Measurements from ENCODE around the gene CYP19A1. TPM values are rescaled to one million over a fixed set of nuclear protein-coding genes. Genes with fewer than 3 reads are reported as not detected.

Gene CYP19A1
- total RNA-seq, 1 donor from 2014 or later: not detected

DNA sequence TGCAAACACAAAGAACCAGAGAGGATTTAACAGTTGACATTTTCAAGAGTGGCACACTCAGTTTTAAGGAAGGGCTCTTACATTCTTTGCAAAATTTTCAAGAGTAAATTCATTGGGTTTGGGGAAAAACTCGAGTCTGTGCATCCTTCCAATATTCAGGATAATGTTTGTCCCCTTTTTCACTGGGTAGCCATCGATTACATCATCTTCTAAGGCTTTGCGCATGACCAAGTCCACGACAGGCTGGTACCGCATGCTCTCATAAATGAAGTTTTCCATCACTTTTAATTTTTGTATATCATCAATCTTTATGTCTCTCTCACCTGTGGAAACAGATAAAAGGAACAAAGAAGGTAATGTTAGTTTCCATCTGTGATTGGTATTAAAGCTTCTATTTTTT lies 126.2 kb downstream of the CYP19A1 start:
- TF ChIP-seq, protein P1, sequence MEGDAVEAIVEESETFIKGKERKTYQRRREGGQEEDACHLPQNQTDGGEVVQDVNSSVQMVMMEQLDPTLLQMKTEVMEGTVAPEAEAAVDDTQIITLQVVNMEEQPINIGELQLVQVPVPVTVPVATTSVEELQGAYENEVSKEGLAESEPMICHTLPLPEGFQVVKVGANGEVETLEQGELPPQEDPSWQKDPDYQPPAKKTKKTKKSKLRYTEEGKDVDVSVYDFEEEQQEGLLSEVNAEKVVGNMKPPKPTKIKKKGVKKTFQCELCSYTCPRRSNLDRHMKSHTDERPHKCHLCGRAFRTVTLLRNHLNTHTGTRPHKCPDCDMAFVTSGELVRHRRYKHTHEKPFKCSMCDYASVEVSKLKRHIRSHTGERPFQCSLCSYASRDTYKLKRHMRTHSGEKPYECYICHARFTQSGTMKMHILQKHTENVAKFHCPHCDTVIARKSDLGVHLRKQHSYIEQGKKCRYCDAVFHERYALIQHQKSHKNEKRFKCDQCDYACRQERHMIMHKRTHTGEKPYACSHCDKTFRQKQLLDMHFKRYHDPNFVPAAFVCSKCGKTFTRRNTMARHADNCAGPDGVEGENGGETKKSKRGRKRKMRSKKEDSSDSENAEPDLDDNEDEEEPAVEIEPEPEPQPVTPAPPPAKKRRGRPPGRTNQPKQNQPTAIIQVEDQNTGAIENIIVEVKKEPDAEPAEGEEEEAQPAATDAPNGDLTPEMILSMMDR (conservative IDR thresholded peaks at IDR 0.05; ENCODE audit: low read depth, low read length): no peak
- DNase-seq (ENCODE audit: low read depth): no peak
- no peak overlapping the region for H3K4me3 ChIP-seq (ENCODE audit: low read depth, low read length)

DNA sequence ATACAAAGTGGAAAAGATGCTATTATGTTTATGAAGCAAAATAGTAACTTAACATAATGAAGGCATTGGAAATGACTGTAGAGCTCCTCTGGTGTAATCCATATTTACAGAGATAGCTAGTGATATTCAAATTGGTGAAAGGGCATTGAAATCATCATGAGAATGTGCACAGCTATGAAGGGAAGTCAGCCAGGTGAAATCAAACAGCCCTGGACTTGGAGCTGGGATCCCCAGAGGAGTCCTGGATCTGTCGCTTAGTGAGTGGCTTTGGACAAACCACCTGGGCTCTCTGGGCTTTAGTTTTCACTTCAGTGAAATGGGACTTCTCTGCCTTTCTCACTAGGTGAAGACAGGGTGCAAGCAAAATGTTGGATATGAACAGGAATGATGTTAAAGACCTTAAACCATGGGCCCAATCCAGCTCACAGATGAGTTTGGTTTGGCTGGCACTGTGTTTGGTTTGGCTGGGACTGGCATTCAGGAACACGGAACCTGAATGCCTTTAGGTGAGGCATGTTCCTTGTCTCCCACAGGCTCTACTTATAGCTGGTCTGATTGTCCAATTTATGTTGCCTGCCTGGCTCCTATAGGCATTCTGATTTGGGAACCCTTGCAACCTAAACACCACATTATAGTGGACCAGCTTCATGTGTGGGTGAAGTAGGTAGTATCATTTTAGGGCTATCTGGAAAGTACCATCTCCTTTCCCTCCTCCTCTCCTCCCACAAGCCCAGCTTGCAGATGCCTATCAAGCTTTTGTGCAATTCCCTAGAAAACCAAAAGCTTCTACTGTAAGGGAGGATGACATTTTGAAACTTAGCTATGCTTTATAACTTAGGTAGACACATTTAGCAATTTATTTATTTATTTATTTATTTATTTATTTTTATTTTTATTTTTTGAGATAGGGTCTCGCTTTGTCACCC lies 133.1 kb downstream of the CYP19A1 start:
- no peak for DNase-seq (ENCODE audit: low read depth)
- no peak overlapping the region for H3K4me3 ChIP-seq (ENCODE audit: low read depth, low read length)
- TF ChIP-seq, protein P1 (conservative IDR thresholded peaks at IDR 0.05; ENCODE audit: low read depth, low read length): no peak

DNA sequence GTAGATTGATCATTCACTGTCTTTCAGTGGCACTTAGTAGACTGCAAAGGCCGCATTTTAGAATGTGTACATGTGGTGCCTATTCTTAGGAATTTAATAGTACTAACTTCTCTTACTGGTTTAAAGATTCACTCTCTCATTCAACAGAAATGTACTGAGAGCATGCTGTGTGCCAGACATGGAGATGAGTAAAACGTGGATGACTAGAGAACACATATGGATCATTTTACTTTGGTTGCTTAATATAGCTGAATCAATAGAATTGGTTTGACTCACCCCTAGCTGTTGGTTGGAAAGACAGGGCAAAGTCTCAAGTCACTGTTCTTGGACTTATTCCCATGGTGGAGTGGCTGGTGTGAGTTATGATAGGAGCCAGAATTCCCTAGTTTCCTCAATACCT lies 134.6 kb downstream of the CYP19A1 start:
- DNase-seq (ENCODE audit: low read depth): no peak
- H3K4me3 ChIP-seq (ENCODE audit: low read depth, low read length): no peak overlapping the region
- TF ChIP-seq, protein P1 (conservative IDR thresholded peaks at IDR 0.05; ENCODE audit: low read depth, low read length): no peak

DNA sequence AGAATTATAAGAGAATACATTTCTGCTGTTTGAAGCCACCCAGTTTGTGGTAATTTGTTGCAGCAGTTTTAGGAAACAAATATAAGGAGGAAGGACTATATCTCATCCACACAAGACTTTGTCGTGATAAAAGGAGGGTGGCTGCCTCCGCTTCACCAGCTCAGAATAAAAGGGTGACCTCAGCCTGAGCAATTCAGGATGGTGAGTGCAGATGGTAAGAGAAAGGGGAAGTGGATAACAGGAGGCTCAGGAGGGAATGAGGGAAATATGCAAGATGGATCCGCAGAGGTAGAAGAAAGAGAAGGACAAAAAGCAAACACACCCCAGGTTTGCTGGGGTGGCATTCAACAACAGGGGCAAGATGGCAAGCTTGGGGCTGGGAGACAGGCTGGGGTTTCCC lies 135.6 kb downstream of the CYP19A1 start:
- H3K4me3 ChIP-seq (ENCODE audit: low read depth, low read length): no peak overlapping the region
- no peak for DNase-seq (ENCODE audit: low read depth)
- TF ChIP-seq, protein P1 (conservative IDR thresholded peaks at IDR 0.05; ENCODE audit: low read depth, low read length): no peak

DNA sequence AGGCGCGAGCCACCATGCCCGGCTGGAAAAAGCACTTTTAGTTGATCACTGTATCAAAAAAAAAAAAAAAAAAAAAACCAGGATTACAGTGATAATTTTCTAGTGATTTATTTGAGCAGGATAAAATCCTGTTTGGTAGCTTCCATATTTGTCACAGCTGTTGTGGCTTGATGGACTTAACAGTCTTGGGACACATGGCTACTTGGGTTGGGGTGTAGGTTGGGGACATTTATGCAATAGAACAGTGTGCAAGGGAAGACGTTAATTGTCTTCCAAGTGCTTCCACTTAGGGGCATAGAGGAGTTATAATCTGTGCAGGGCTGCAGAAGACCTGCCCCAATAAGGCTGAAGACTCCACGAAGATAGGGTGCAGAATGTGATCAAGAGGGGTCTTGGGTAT lies 136.8 kb downstream of the CYP19A1 start:
- no peak overlapping the region for H3K4me3 ChIP-seq (ENCODE audit: low read depth, low read length)
- TF ChIP-seq, protein P1 (conservative IDR thresholded peaks at IDR 0.05; ENCODE audit: low read depth, low read length): no peak
- DNase-seq (ENCODE audit: low read depth): no peak

DNA sequence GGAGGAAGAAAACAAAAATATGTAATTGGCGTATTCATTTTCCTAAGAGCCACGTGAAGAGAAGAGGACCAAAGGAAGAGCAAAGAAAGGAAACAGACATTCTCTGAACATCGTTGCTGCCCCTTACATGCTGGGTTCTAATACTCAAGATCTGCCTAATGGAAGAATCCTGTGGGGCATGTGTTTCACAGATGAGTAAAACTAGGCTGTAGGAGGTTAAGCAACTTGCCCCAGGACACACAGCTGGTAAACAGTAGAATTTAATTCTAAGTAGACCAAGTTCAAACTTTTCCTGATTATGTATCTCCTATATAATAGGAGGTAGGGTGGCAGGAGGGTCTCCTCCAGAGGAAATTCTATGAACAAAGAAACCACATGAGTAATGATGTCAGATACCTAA lies 137.6 kb downstream of the CYP19A1 start:
- TF ChIP-seq, protein P1 (conservative IDR thresholded peaks at IDR 0.05; ENCODE audit: low read depth, low read length): no peak
- DNase-seq (ENCODE audit: low read depth): no peak
- H3K4me3 ChIP-seq (ENCODE audit: low read depth, low read length): no peak overlapping the region

DNA sequence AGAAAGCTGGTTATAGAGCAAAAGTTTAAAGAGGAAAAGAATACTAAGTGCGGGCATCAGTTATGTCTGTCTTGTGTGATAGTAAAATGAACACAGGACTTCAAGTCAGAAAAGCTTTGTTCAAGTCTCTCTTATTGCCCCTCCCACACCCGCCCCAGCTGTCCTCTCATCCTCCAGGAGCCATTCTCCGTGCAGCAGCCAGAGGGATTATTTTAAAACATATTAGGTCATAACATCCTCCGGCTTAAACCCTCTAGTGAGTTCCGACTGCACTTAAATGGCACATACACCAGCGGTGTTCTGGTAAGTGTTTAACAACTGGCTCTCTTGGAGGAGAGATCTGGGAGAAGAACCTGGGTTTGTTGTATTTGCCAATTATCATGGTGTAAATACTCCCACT lies 138.9 kb downstream of the CYP19A1 start:
- TF ChIP-seq, protein P1 (conservative IDR thresholded peaks at IDR 0.05; ENCODE audit: low read depth, low read length): no peak

More for the DNA sequence above, 138.9 kb downstream of the CYP19A1 start:
- no peak for DNase-seq (ENCODE audit: low read depth)
- no peak overlapping the region for H3K4me3 ChIP-seq (ENCODE audit: low read depth, low read length)
